Mesendoderm (in vitro differentiated cells): ENCODE results near the gene TUBA1B.

Experiments
- DNase-seq: peaks from one replicate; pipeline ENCODE4 v3.0.0; 2013
- H2AK5ac ChIP-seq: 2 replicates; pipeline ENCODE4 v1.6.1; 2013; ENCODE audit warnings: low read length, inconsistent platforms
- H2BK120ac ChIP-seq: 2 replicates; pipeline ENCODE4 v1.6.1; 2013; ENCODE audit warnings: low read depth, mild to moderate bottlenecking, low read length, moderate library complexity, mixed read lengths
- H2BK15ac ChIP-seq: replicated peaks from 2 replicates; pipeline ENCODE4 v1.6.1; 2013; ENCODE audit warnings: low read depth, mild to moderate bottlenecking, moderate library complexity
- H2BK5ac ChIP-seq: 2 replicates; pipeline ENCODE4 v1.6.1; 2013; ENCODE audit warnings: low read length, inconsistent platforms
- H3K18ac ChIP-seq: 2 replicates; pipeline ENCODE4 v1.6.1; 2013; ENCODE audit warnings: mild to moderate bottlenecking, low read length, mixed read lengths
- H3K23ac ChIP-seq: one replicate; pipeline ENCODE4 v1.6.1; 2013; ENCODE audit warnings: low read length
- H3K27ac ChIP-seq: 2 replicates; pipeline ENCODE4 v1.5.1; 2013; ENCODE audit warnings: low read depth, mild to moderate bottlenecking, inconsistent platforms, low read length, moderate library complexity
- H3K27me3 ChIP-seq: 2 replicates; pipeline ENCODE4 v1.6.1; 2013; ENCODE audit warnings: low read length, control low read depth, mild to moderate bottlenecking, inconsistent platforms; ENCODE audit not compliant: insufficient read depth, poor library complexity
- H3K36me3 ChIP-seq: 2 replicates; pipeline ENCODE4 v1.6.1; 2013; ENCODE audit warnings: low read length, inconsistent platforms; ENCODE audit not compliant: control insufficient read depth, insufficient read depth
- H3K4ac ChIP-seq: one replicate; pipeline ENCODE4 v1.6.1; 2013; ENCODE audit warnings: low read depth, mild to moderate bottlenecking, low read length, moderate library complexity
- H3K4me1 ChIP-seq: 2 replicates; pipeline ENCODE4 v1.6.1; 2013; ENCODE audit warnings: low read depth, low read length, inconsistent platforms; ENCODE audit not compliant: control insufficient read depth
- H3K4me2 ChIP-seq: 2 replicates; pipeline ENCODE4 v1.6.1; 2013; ENCODE audit warnings: low read length
- H3K4me3 ChIP-seq: 2 replicates; pipeline ENCODE4 v1.5.1; 2013; ENCODE audit warnings: mild to moderate bottlenecking, low read length
- H3K56ac ChIP-seq: one replicate; pipeline ENCODE4 v1.6.1; 2013; ENCODE audit warnings: low read length
- H3K79me1 ChIP-seq: 2 replicates; pipeline ENCODE4 v1.6.1; 2013; ENCODE audit warnings: low read length, inconsistent platforms
- H3K79me2 ChIP-seq: 2 replicates; pipeline ENCODE4 v1.6.1; 2013; ENCODE audit warnings: mild to moderate bottlenecking, low read length; ENCODE audit not compliant: control insufficient read depth, insufficient read depth
- H3K9ac ChIP-seq: 2 replicates; pipeline ENCODE4 v1.6.1; 2013; ENCODE audit warnings: low read length, inconsistent platforms
- H4K5ac ChIP-seq: one replicate; pipeline ENCODE4 v1.6.1; 2013; ENCODE audit warnings: low read length
- H4K8ac ChIP-seq: one replicate; pipeline ENCODE4 v1.6.1; 2013; ENCODE audit warnings: low read depth, mild to moderate bottlenecking, control low read depth, low read length, moderate library complexity
- WGBS: extraction: QIAGEN DNeasy Blood & Tissue Kit; methylation state at CpG from one replicate; pipeline ENCODE4 v1.1.7; 2013; ENCODE audit warnings: low lambda C conversion rate, missing lambda C conversion rate; ENCODE audit not compliant: insufficient coverage; ENCODE audit errors: extremely low coverage; 5-methylcytosine and 5-hydroxymethylcytosine counted together

The TUBA1B gene

GRCh38 chr12:49121047-49121696 is 10.0 kb downstream of the TUBA1B start:
- no peak overlapping the region for H3K27ac ChIP-seq

GRCh38 chr12:49111206-49111605 is 20.0 kb downstream of the TUBA1B start:
- Histone ChIP-seq H3K9ac (peak overlapping the region; percentile 55), H4K8ac (no peak overlapping the region), H3K4ac (no peak overlapping the region), H4K5ac (no peak overlapping the region), H3K56ac (peak overlapping the region; percentile 73), H3K79me1 (peaks cover 16% of the 10 kb centered on the region), H3K23ac (no peak overlapping the region), H2BK5ac (no peak overlapping the region), H3K4me1 (peaks cover 4% of the 10 kb centered on the region), H2AK5ac (no peak overlapping the region), H3K18ac (no peak overlapping the region), H3K27ac (no peak overlapping the region), H2BK120ac (no peak overlapping the region), H3K4me2 (peak overlapping the region; percentile 50), H3K27me3 (no peaks in the 10 kb centered on the region), H2BK15ac (no peak overlapping the region), H3K36me3 (no peaks in the 10 kb centered on the region), H3K79me2 (peaks cover 6% of the 10 kb centered on the region), H3K4me3 (no peak overlapping the region)
- DNase-seq = no peak
- no CpG with 5 or more reads among the region's 6 CpGs for WGBS

More at GRCh38 chr12:49121047-49121696, 10.0 kb downstream of the TUBA1B start:
- DNase-seq = peak; percentile 84
- Histone ChIP-seq H2AK5ac (no peak overlapping the region), H3K4me2 (no peak overlapping the region), H3K4ac (no peak overlapping the region), H3K18ac (no peak overlapping the region), H3K27me3 (no peaks in the 10 kb centered on the region), H3K56ac (no peak overlapping the region), H3K23ac (no peak overlapping the region), H4K5ac (no peak overlapping the region), H3K4me1 (no peaks in the 10 kb centered on the region), H3K79me2 (no peaks in the 10 kb centered on the region), H3K9ac (no peak overlapping the region), H2BK15ac (no peak overlapping the region), H3K79me1 (no peaks in the 10 kb centered on the region), H3K36me3 (no peaks in the 10 kb centered on the region), H2BK5ac (no peak overlapping the region), H3K4me3 (no peak overlapping the region), H2BK120ac (no peak overlapping the region), H4K8ac (no peak overlapping the region)
- no CpG with 5 or more reads among the region's 6 CpGs for WGBS

GRCh38 chr12:49110464-49111155 is 20.6 kb downstream of the TUBA1B start, which contains the start of gene LMBR1L:
Gene LMBR1L (minus strand): TSS chr12:49110847. CDS start chr12:49110555, 292 bp downstream.
- H2AK5ac ChIP-seq = no peak within 1 kb of the TSS
- WGBS = no CpG with 5 or more reads among the region's 43 CpGs
- H3K9ac ChIP-seq = peak within 1 kb of the TSS; percentile 94
- H3K4me2 ChIP-seq = peak within 1 kb of the TSS; percentile 81
- H2BK15ac ChIP-seq = no peak within 1 kb of the TSS
- H4K8ac ChIP-seq = no peak within 1 kb of the TSS
- H3K56ac ChIP-seq = peak within 1 kb of the TSS; percentile 94
- no peaks in the 10 kb centered on the region for H3K36me3 ChIP-seq
- peaks cover 6% of the 10 kb centered on the region for H3K79me2 ChIP-seq
- DNase-seq = peak; percentile 99
- H3K4me3 ChIP-seq = peak within 1 kb of the TSS; percentile 94
- H2BK120ac ChIP-seq = no peak within 1 kb of the TSS
- peaks cover 4% of the 10 kb centered on the region for H3K4me1 ChIP-seq
- peak within 1 kb of the TSS; percentile 47 for H3K27ac ChIP-seq
- H3K18ac ChIP-seq = peak within 1 kb of the TSS; percentile 22
- no peak within 1 kb of the TSS for H4K5ac ChIP-seq
- peaks cover 16% of the 10 kb centered on the region for H3K79me1 ChIP-seq
- H2BK5ac ChIP-seq = no peak within 1 kb of the TSS
- H3K27me3 ChIP-seq = no peaks in the 10 kb centered on the region
- no peak within 1 kb of the TSS for H3K4ac ChIP-seq
- H3K23ac ChIP-seq = peak within 1 kb of the TSS; percentile 83

- H3K4ac ChIP-seq = no peak overlapping the region
- peaks cover 4% of the 10 kb centered on the region for H3K4me1 ChIP-seq
- no peak overlapping the region for H2BK120ac ChIP-seq
- no peak overlapping the region for H2BK5ac ChIP-seq
- H3K9ac ChIP-seq = peak overlapping the region; percentile 94
- peak overlapping the region; percentile 83 for H3K23ac ChIP-seq
- H3K18ac ChIP-seq = peak overlapping the region; percentile 22
- peak overlapping the region; percentile 81 for H3K4me2 ChIP-seq
- no peak overlapping the region for H4K5ac ChIP-seq
- no peaks in the 10 kb centered on the region for H3K36me3 ChIP-seq
- H2BK15ac ChIP-seq = no peak overlapping the region
- no peak for DNase-seq
- peaks cover 16% of the 10 kb centered on the region for H3K79me1 ChIP-seq
- no peaks in the 10 kb centered on the region for H3K27me3 ChIP-seq
- H2AK5ac ChIP-seq = no peak overlapping the region
- H3K79me2 ChIP-seq = peaks cover 6% of the 10 kb centered on the region
- H4K8ac ChIP-seq = no peak overlapping the region
- WGBS = no CpG with 5 or more reads among the region's 33 CpGs
- H3K27ac ChIP-seq = peak overlapping the region; percentile 47
- H3K56ac ChIP-seq = peak overlapping the region; percentile 94
- H3K4me3 ChIP-seq = peak overlapping the region; percentile 94
Measured at GRCh38 chr12:49109641-49110463, 21.3 kb downstream of the TUBA1B start.

- no peak overlapping the region for H2AK5ac ChIP-seq
- peaks cover 17% of the 10 kb centered on the region for H3K79me1 ChIP-seq
- H3K9ac ChIP-seq = peak overlapping the region; percentile 9
- peak overlapping the region; percentile 64 for H3K4me2 ChIP-seq
- no peak overlapping the region for H2BK120ac ChIP-seq
- H3K79me2 ChIP-seq = peaks cover 6% of the 10 kb centered on the region
- no peak for DNase-seq
- H3K18ac ChIP-seq = no peak overlapping the region
- H3K36me3 ChIP-seq = no peaks in the 10 kb centered on the region
- WGBS = no CpG with 5 or more reads among the region's 4 CpGs
- no peak overlapping the region for H3K4me3 ChIP-seq
- no peak overlapping the region for H3K23ac ChIP-seq
- H2BK15ac ChIP-seq = no peak overlapping the region
- H2BK5ac ChIP-seq = no peak overlapping the region
- no peak overlapping the region for H4K5ac ChIP-seq
- H3K27ac ChIP-seq = no peak overlapping the region
- H3K4ac ChIP-seq = no peak overlapping the region
- H3K4me1 ChIP-seq = peaks cover 4% of the 10 kb centered on the region
- no peak overlapping the region for H4K8ac ChIP-seq
- no peaks in the 10 kb centered on the region for H3K27me3 ChIP-seq
- no peak overlapping the region for H3K56ac ChIP-seq
Measured at GRCh38 chr12:49108958-49109404, 22.2 kb downstream of the TUBA1B start.
